Breast epithelium (tissue), 4 donors: ENCODE measurements around the gene SNX9. TPM values are rescaled to one million over a fixed set of nuclear protein-coding genes. Genes with fewer than 3 reads are reported as not detected.
"Not testable (repeated sequence)": the region's sequence is repeated elsewhere in the genome, so short reads cannot be mapped to it uniquely, and the experiment has no call there.

Experiments used
- DNase-seq, 2 donors: peaks; one replicate each; pipeline ENCODE4 v3.0.0-alpha.2; 2019; ENCODE audit warnings: low spot score in 2 of 2
- H3K27ac ChIP-seq, 2 donors: fragments of 200-600 bp; sonication (generic) in 1 of 2; one replicate each; pipeline ENCODE4 v1.5.1; 2016 to 2019; ENCODE audit warnings: mild to moderate bottlenecking in 1 of 2
- H3K27me3 ChIP-seq, 2 donors: fragments of 200-600 bp; sonication (generic) in 1 of 2; one replicate each; pipeline versions ENCODE4 v1.5.1 to v1.6.0; 2017 to 2019; ENCODE audit warnings: control low read depth in 1 of 2, mild to moderate bottlenecking in 1 of 2
- H3K36me3 ChIP-seq: fragments of 200-600 bp; one replicate; pipeline ENCODE4 v1.5.1; 2019
- H3K4me1 ChIP-seq, 2 donors: fragments of 200-600 bp; sonication (generic); one replicate each; pipeline ENCODE4 v1.5.1; 2016 to 2019; ENCODE audit warnings: control low read depth in 1 of 2
- H3K4me3 ChIP-seq, 3 donors: fragments of 200-600 bp; sonication (generic); 1 replicate in 2 of 3; 2 replicates in 1 of 3; pipeline ENCODE4 v1.5.1; 2016 to 2019; ENCODE audit warnings: mild to moderate bottlenecking in 3 of 3, moderate library complexity in 2 of 3
- H3K9me3 ChIP-seq, 2 donors: fragments of 200-600 bp; sonication (generic) in 1 of 2; one replicate each; pipeline ENCODE4 v1.5.1; 2016 to 2019; ENCODE audit warnings: control low read depth in 1 of 2
- CTCF ChIP-seq, 3 donors: fragments of 450-650 bp; IDR thresholded peaks; one replicate each; pipeline ENCODE4 v1.5.1; 2016 to 2017; ENCODE audit warnings: antibody characterized with exemption in 3 of 3, mild to moderate bottlenecking in 3 of 3, moderate library complexity in 3 of 3
- POLR2A ChIP-seq: fragments of 450-650 bp; IDR thresholded peaks from one replicate; pipeline ENCODE4 v1.6.1; 2016; ENCODE audit warnings: antibody characterized with exemption, mild to moderate bottlenecking, moderate library complexity
- POLR2AphosphoS5 ChIP-seq, 3 donors: sonication (generic); formaldehyde crosslinking; IDR thresholded peaks; one replicate each; pipeline ENCODE4 v1.6.1; 2017; ENCODE audit warnings: antibody characterized with exemption in 3 of 3
- intact Hi-C: fragments of 100-400 bp; cut with DNase I; formaldehyde crosslinking; loops from one replicate; pipeline ENCODE4 v1.15.1; 2023; ENCODE audit warnings: low total_unique reads
- total RNA-seq, 3 donors: library from RNA; depleted of rRNA; stranded (reverse); fragments of >200 nt; gene quantifications; one replicate each; pipeline ENCODE4 v1.1.0, GENCODE V29; 2016

The SNX9 gene
- total RNA-seq, 3 donors from 2014 or later, result 61.6 to 83.2 (median 75.7) TPM

- H3K9me3 ChIP-seq, result no peaks in the 10 kb centered on the region
- peaks cover 4% of the 10 kb centered on the region for H3K36me3 ChIP-seq
- H3K4me3 ChIP-seq, result no peak overlapping the region
- no peaks in the 10 kb centered on the region for H3K4me1 ChIP-seq
- intact Hi-C loops, result no loop called here
- H3K27ac ChIP-seq, result peak overlapping the region in 1 of 2 donors; percentile 21
- DNase-seq, result no peak
- no peak for TF ChIP-seq POLR2A
- no peak for TF ChIP-seq POLR2AphosphoS5 (IDR thresholded peaks at IDR 0.05)
- TF ChIP-seq CTCF (IDR thresholded peaks at IDR 0.05), result no peak
- H3K27me3 ChIP-seq, result no peaks in the 10 kb centered on the region
These were observed 123.1 kb downstream of the SNX9 start for GRCh38 chr6:157946053-157946617.

- no peak for DNase-seq
- Histone ChIP-seq H3K27me3 (no peaks in the 10 kb centered on the region), H3K36me3 (peaks cover 4% of the 10 kb centered on the region), H3K27ac (peak overlapping the region in 1 of 2 donors; percentile 44), H3K9me3 (no peaks in the 10 kb centered on the region), H3K4me3 (no peak overlapping the region), H3K4me1 (no peaks in the 10 kb centered on the region)
- intact Hi-C loops, result no loop called here
- TF ChIP-seq CTCF (IDR thresholded peaks at IDR 0.05) (peak in 2 of 3 donors; percentile 59 to 66), POLR2AphosphoS5 (IDR thresholded peaks at IDR 0.05) (peak in 1 of 3 donors; percentile 4), POLR2A (no peak)
These were observed 124.0 kb downstream of the SNX9 start for GRCh38 chr6:157946865-157947532.

GRCh38 chr6:157950899-157951298, 127.9 kb downstream of the SNX9 start:
- H3K9me3 ChIP-seq, H3K27ac ChIP-seq, H3K4me1 ChIP-seq, intact Hi-C loops, H3K36me3 ChIP-seq, H3K27me3 ChIP-seq, DNase-seq, H3K4me3 ChIP-seq: not testable (repeated sequence)

- no peaks in the 10 kb centered on the region for H3K4me1 ChIP-seq
- TF ChIP-seq CTCF (IDR thresholded peaks at IDR 0.05) (no peak), POLR2AphosphoS5 (IDR thresholded peaks at IDR 0.05) (no peak), POLR2A (no peak)
- intact Hi-C loops, result no loop called here
- no peak for DNase-seq
- H3K27ac ChIP-seq, result no peak overlapping the region
- H3K36me3 ChIP-seq, result no peaks in the 10 kb centered on the region
- no peaks in the 10 kb centered on the region for H3K9me3 ChIP-seq
- H3K4me3 ChIP-seq, result no peak overlapping the region
- H3K27me3 ChIP-seq, result no peaks in the 10 kb centered on the region
These were observed 128.8 kb downstream of the SNX9 start for GRCh38 chr6:157951828-157952227.

GRCh38 chr6:157952861-157953351, 129.9 kb downstream of the SNX9 start:
- H3K27me3 ChIP-seq, result no peaks in the 10 kb centered on the region
- H3K4me3 ChIP-seq, result no peak overlapping the region
- no peaks in the 10 kb centered on the region for H3K4me1 ChIP-seq
- H3K27ac ChIP-seq, result no peak overlapping the region
- no peaks in the 10 kb centered on the region for H3K36me3 ChIP-seq
- intact Hi-C loops, result no loop called here
- TF ChIP-seq POLR2A (no peak), POLR2AphosphoS5 (IDR thresholded peaks at IDR 0.05) (no peak), CTCF (IDR thresholded peaks at IDR 0.05) (no peak)
- DNase-seq, result no peak
- peaks cover 2 to 3% of the 10 kb centered on the region in 2 donors for H3K9me3 ChIP-seq
